ENCODE results near the gene SLCO2A1.

SLCO2A1 gene

DNA sequence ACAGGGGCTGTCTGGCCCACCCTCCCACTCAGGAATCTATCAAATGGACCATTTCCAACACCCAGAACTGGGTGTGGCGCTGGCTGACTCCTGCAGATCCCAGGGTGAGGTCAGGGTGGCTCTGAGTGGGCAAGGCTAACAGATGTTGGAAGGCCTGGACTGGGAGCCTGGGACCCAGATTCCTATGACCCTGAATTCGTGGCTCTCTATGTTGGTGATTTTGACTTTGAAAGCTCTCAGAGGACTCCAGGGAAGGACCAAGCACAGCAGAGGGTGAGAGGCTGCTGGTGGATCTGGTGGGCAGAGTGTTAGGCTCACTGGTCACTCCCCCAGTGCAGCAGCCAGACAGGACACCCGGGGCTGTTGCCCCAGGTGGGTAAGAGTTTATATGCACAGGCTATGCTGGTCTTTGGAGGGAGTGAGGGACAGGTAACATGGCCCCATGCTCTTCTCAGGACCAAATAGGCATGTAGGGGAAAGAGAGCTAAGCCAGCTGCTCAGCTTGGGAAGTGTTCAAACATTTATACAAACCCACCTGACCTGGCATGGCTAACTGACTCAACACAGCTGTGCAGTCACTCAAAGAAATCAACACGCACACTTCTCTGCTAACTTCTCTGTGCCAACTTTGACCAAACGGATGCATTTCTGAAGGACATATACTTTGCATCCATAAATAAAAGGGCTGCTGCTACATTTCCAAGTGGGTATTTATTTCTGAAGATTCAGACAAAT, 71.5 kb downstream of the SLCO2A1 start:
- H3K4me3 ChIP-seq (ENCODE audit: low read length) = no peak overlapping the region
- TF ChIP-seq ZNF274 (IDR thresholded peaks at IDR 0.05; ENCODE audit: low read depth, low read length) = no peak

DNA sequence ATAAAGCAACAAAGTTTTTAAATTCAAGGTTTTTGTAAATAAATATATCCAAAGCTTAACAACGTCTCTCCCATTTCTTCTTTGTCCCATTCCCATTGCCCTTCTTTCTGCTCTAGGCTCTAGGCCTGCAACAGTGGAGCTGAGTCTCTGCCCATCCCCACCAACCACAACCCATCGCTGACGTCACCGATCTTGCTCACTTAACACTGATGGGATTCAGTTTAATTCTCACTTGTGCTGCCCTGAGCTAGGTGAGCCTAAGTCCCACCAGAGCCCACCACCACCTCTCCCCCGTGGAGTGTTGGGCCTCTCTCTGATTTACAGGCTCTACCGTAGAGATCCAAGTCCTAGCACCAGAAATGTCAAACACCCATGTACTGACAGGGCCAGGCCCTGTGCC, 72.7 kb downstream of the SLCO2A1 start:
- TF ChIP-seq ZNF274 (IDR thresholded peaks at IDR 0.05; ENCODE audit: low read depth, low read length) = no peak
- H3K4me3 ChIP-seq (ENCODE audit: low read length) = no peak overlapping the region

DNA sequence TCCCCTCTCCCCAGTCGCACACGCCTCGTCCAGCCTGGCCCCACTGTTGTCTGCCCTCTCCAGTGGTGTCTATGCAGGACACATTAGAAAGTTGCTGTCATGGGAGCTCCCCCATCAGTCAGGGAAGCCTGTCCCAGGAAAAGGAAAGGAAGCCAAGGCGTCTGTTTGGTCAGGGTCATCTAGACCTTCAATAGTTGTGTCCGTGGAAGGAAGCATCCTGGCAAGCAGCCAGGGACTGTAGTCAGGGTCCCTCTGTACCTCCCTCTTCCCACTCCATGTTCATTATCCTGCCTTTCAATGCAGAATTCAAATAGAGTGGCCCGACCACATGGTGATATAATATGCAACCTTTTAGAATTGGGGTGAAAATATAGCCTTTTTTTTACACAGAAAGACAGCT, 73.4 kb downstream of the SLCO2A1 start:
- H3K4me3 ChIP-seq (ENCODE audit: low read length) = no peak overlapping the region
- no peak for TF ChIP-seq ZNF274 (IDR thresholded peaks at IDR 0.05; ENCODE audit: low read depth, low read length)

DNA sequence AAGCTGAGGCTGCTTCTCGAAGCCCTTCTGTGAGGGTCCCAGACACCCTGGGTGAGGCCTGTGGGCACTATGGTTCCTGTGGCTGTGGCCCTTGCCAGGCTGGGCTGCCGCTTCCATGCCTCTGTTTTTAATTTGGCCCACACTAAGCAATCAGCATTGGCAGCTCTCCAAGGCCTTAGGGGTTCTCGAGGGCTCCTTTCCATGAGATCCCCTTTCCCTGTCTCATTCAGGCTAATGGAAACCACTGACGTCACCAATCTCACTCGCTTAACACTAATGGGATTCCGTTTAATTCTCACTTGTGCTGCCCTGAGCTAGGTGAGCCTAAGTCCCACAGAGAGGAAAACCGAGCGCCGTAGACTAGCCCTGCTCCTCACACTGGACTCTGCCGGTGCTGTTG, 73.8 kb downstream of the SLCO2A1 start:
- no peak overlapping the region for H3K4me3 ChIP-seq (ENCODE audit: low read length)
- TF ChIP-seq ZNF274 (IDR thresholded peaks at IDR 0.05; ENCODE audit: low read depth, low read length) = no peak

DNA sequence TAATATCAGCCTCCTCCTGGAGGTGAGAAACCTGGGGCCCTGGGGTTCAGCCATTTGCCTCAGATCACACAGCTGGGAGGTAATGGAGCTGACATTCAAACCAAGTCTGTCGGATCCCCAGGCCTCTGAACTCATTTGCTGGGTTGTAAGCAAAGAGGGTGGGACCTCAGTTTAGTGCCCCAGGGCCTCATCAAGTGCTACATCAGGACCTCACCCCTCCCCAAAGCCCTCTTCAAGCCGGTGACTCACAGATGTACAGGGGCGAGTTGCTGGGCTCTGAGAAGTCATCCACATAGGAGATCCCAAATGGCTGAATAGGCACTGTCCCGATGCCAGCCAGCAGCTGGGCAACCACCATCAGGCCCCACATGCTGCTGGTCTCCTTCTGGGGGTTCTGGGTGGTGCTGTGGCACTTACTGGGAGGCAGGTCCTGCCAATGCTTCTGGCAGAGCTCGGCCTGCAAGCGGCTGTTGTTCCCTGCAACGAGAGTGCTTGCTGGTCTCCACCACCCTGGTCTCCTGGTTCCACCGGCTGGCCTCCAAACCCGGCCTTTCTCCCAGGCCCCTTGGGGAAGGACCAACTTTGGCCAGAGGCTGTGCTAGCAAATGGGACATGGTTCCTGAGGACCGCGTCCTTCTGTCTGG, 74.9 kb downstream of the SLCO2A1 start:
- TF ChIP-seq ZNF274 (IDR thresholded peaks at IDR 0.05; ENCODE audit: low read depth, low read length) = no peak
- H3K4me3 ChIP-seq (ENCODE audit: low read length) = no peak overlapping the region

DNA sequence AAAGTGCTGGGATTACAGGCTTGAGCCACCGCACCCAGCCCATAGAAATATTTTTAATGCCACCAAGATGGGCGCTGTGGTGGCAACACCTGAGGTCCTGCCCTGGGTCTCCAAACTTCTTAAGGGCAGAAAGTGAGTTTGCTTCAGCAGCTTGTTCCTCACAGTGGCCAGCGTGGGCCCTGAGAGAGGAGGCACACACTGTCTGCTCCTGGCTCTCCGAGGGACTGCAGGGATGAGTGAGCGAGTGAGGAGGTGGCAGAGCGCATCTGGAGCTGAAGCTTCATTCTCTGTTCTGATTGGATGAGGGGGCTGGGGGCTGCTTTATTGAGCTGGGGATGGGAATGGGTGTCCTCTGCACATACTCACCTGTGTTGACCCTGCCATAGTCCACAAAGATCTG, 76.4 kb downstream of the SLCO2A1 start:
- TF ChIP-seq ZNF274 (IDR thresholded peaks at IDR 0.05; ENCODE audit: low read depth, low read length) = no peak
- H3K4me3 ChIP-seq (ENCODE audit: low read length) = no peak overlapping the region

DNA sequence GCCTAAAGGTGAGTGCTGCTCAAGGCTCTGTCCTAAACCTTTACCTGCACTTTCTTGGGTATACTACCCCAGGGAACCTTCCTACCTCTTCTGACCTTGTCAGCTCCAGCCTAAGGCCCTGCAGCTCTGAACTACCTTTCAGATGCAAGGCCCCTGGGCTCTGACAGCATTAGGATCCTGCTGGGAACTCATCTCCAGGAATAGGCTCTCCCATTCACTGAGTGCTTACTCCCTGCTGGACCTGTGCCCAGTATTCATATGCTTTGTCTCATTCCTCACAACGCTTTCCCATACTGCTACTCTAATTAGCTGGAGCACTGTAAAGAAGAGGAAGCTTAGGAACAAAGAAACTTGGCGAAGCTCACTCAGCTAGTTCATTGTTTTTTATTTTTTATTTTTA, 80.3 kb downstream of the SLCO2A1 start:
- no peak for TF ChIP-seq ZNF274 (IDR thresholded peaks at IDR 0.05; ENCODE audit: low read depth, low read length)

DNA sequence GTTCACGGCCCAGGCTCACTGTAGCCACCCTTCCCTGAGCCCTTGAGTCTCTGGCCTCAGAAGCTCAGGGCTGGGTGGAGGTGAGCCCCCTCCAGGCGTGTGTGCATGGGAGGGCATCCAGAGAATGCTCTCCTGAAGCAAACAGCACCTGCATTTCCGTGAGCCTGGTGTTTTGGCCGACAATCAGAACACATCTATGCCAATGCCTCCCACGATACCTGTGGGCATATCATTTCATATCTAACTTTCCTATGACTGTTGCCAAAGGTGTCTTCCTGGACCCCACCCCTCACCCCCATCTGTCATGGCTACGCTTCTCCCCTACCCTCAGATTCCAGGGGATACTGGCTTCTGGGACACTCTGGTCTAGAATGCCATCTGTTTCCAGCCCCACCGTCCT, 80.7 kb downstream of the SLCO2A1 start:
- no peak overlapping the region for H3K4me3 ChIP-seq (ENCODE audit: low read length)
- TF ChIP-seq ZNF274 (IDR thresholded peaks at IDR 0.05; ENCODE audit: low read depth, low read length) = no peak

More for the DNA sequence above, 80.3 kb downstream of the SLCO2A1 start:
- H3K4me3 ChIP-seq (ENCODE audit: low read length) = no peak overlapping the region

DNA sequence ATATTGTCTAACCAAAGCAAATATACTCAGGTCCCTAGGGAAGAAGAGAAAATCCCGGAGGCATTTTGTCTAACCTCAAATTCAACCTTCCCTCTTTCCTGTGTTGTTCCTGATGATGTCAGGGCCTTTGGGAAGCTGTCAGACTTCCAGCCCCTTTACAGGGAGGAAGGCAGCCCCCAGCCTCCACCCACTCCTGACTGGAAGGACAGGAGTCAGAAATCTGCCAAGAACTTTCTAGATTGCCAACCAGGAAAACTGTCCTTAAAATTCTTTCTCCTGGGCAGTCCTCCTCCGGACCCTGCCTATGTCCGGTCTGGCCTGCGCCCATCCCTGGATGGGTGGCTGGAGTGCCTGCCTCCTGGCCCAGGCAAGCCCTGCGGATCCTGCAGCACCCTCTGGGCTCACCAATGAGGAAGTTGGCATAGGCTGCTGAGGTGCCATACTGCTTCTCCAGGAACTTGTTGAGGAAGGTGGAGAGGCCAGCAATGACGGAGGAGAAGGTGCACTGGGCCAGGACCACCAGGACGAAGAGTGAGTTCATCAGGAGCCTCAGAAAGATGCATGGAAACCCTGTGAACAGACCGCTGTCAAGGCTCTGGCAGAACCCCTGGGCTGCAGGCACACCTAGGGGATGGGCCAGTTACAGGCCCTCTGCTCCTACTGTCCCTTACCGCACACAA, 81.5 kb downstream of the SLCO2A1 start:
- TF ChIP-seq ZNF274 (IDR thresholded peaks at IDR 0.05; ENCODE audit: low read depth, low read length) = no peak
- H3K4me3 ChIP-seq (ENCODE audit: low read length) = no peak overlapping the region

DNA sequence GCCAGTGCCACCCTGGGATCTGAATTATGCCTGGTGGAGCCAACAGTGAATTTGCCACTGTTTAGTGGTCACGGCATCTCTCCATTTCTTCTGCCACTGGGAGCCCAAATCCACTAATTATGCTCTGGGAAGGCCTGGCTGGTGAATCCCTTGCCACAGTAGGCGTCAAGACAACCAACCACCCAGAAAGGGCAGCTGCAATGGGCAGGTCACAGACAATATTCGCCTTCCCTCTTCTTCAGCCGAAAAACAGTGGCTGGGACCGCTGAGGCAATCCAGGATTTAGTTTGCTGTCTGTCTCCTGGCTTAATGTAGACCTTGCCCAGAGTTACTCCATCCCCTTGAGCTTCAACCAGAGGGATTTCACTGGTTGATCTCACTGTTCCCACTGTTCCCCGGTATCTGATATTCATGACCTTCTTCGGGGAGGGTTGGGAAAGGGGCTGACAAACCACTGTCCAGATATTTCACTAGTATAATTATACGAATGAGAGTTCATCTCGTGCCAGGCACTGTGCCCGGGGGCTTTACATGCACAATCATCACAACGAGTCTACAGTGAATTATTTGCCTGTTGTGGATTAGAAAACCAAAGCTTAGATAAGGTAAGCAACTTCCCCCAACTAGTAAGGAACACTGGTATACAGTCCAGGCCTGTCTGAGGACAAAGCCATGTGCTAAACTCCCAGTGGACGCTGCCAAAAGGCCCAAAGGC, 84.2 kb downstream of the SLCO2A1 start:
- no peak for TF ChIP-seq ZNF274 (IDR thresholded peaks at IDR 0.05; ENCODE audit: low read depth, low read length)
- H3K4me3 ChIP-seq (ENCODE audit: low read length) = no peak overlapping the region

DNA sequence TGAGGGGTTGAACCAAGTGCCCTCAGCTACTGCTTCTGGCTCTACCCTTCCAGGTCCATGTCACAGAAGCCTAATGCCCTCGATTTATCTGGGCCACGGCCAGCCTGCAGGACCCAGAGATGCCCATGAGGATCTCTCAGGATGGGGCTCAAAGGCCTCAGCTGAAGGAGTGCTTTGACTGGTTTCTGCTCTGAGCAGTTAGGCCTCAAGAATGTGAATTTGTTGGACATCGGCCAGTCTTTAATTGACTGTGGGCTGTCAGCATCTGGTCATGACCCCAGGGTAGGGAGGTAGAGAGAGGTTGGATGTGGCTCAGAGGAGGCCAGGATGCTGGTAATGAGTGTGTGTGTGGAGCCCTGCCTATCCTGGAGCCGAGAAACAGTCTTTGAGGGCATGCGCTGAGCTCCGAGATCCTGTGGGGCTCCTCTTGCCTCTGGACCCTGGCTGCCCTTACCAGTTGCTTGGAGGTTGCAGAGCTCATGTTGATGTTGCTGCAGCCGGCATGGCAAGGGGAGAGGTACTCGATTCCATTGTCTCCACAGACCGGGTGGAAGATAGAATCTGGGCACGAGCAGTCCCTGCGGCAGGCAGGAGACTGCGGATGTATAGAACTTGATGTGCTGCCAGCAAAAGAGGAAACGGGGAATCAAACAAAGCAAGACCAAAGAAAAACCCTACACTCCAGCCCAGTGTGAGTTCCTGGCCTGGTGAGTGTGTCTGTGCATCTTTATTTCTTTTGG, 84.9 kb downstream of the SLCO2A1 start:
- no peak overlapping the region for H3K4me3 ChIP-seq (ENCODE audit: low read length)
- no peak for TF ChIP-seq ZNF274 (IDR thresholded peaks at IDR 0.05; ENCODE audit: low read depth, low read length)

DNA sequence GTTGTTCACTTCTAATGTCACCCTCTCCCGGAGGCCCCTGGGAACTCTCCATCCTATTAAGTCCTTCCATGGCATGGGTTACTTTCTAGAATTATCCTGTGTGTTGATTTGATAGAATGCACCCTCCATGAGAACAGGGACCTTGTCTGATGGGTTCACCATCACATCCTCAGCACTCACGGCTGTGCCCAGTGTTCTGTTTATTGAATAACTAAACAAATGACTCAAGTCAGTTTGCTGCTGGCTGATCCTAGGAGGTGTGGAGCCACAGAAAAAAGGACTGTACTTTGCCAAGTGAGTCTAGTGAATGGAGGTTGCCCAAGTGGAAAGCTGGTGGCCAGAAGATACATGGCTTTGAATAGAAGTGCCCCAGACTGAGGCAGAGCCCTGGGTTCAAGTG, 85.5 kb downstream of the SLCO2A1 start:
- no peak for TF ChIP-seq ZNF274 (IDR thresholded peaks at IDR 0.05; ENCODE audit: low read depth, low read length)
- H3K4me3 ChIP-seq (ENCODE audit: low read length) = no peak overlapping the region

DNA sequence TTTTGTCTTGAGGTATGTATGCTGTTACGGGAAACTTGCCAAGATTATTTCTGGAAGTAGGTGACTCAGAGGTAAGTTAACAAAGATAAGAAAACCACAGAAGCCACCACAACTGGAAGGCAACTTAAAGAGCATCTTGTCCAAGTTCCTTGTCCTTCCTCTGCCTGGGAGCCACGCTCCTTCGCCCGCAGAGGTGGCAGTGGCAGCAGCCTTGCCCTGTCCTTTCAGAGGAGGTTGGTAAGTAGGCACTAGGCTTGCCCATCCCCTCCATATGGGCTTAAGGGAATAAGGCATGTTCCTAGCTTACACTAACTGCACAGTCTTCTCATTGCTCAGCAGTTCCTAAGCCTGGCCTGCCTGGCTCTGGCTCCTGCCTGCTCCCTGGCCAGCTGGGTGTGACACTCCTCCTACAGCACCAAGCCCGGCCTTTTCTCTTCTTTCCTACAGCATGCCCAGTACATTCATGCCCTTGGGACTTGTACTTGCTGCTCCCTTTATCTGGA, 86.0 kb downstream of the SLCO2A1 start:
- H3K4me3 ChIP-seq (ENCODE audit: low read length) = no peak overlapping the region
- no peak for TF ChIP-seq ZNF274 (IDR thresholded peaks at IDR 0.05; ENCODE audit: low read depth, low read length)
